ENCODE measurements around the gene ADTRP. TPM values are rescaled to one million over a fixed set of nuclear protein-coding genes. Genes with fewer than 3 reads are reported as not detected.
A peak's percentile ranks its signal among the peaks of the same experiment; 100 is the strongest.

Gene ADTRP
- total and polyA plus RNA-seq, 2 experiments from 2014 or later, result 1.3 to 2.6 TPM

DNA sequence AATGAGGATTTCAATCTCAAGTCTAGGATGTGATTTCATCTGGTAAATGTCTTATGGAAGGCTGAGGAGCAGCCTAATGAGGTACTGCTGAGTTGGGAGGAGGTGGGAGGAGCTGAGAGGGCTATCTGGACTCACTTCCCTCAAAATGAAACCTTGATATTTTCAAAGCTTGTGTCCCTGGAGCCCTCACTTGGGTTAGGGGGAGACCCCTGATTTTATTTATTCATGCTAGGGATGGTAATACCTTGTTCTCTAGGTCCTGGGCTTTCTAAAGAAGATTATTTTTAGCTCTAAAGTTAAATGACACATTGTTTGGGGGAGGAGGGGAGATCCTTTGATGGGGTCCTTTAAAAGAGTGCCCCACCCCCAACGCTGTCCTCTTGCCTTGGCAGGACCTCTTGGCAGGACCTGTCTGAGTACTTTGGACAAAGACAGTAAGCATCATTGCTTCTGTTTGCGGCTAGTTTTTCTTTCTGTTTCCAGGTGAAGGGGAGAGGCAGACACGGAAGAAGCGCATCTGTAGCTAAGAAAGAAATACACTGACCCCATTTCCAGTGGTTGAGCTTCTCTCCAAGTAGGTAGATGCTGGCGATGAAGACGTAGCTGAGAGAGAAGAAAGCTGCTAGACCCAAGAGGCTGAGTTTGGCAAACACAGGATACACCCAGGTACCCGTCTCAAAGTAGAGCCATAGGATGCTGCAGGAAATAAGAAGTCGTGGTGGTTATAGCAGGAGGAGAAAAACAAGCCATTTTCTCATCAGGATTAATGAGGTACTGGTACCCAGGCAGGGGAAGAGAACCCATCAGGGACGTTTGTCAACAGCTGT lies 55.6 kb downstream of the ADTRP start:
- H3K27me3 ChIP-seq (replicated peaks; ENCODE audit: insufficient read depth), result no peaks in the 10 kb centered on the region
- no peaks in the 10 kb centered on the region; the same call in 1 of the 2 replicates for H3K4me1 ChIP-seq (ENCODE audit: insufficient read depth)
- no peaks in the 10 kb centered on the region for H3K9me3 ChIP-seq (ENCODE audit: low read depth)
- no peaks in the 10 kb centered on the region for H3F3A ChIP-seq (ENCODE audit: insufficient read depth)
- no peak overlapping the region for H3K4me3 ChIP-seq
- 80 to 82% methylated on average over 9 of the region's 9 CpGs for WGBS, 2 experiments (ENCODE audit: low coverage in 1 of 2, low lambda C conversion rate in 2 of 2, missing lambda C conversion rate in 2 of 2)
- DNase-seq, result no peak
- no peak overlapping the region for H3K27ac ChIP-seq
- H3K9ac ChIP-seq, result no peak overlapping the region
- H3K9me2 ChIP-seq (ENCODE audit: insufficient read depth), result no peaks in the 10 kb centered on the region
- no peak for TF ChIP-seq EZH2 (IDR thresholded peaks at IDR 0.05; ENCODE audit: insufficient read depth, poor library complexity, severe bottlenecking)
- TF ChIP-seq EZH2phosphoT487 (IDR thresholded peaks at IDR 0.05; ENCODE audit: insufficient read depth, low read depth), result no peak
- H3K79me2 ChIP-seq (ENCODE audit: insufficient read depth), result no peaks in the 10 kb centered on the region
- no peak overlapping the region for H2AFZ ChIP-seq
- no peak overlapping the region for H3K4me2 ChIP-seq (ENCODE audit: unreplicated experiment)
- H4K20me1 ChIP-seq (ENCODE audit: insufficient read depth), result no peaks in the 10 kb centered on the region
- in situ Hi-C loops (cut with MboI), result no loop called here
- H3K36me3 ChIP-seq (ENCODE audit: low read depth), result no peaks in the 10 kb centered on the region

GRCh38 chr6:11722220-11722619 lies 56.4 kb downstream of the ADTRP start:
- WGBS, 2 experiments (ENCODE audit: low coverage in 1 of 2, low lambda C conversion rate in 2 of 2, missing lambda C conversion rate in 2 of 2), result 94 to 98% methylated on average over 6 of the region's 6 CpGs
- Histone ChIP-seq H3K27ac (no peak overlapping the region), H2AFZ (no peak overlapping the region), H3K4me3 (no peak overlapping the region), H3K79me2 (ENCODE audit: insufficient read depth) (no peaks in the 10 kb centered on the region), H3K9me2 (ENCODE audit: insufficient read depth) (no peaks in the 10 kb centered on the region), H3K4me1 (ENCODE audit: insufficient read depth) (no peaks in the 10 kb centered on the region; the same call in 1 of the 2 replicates), H3K27me3 (replicated peaks; ENCODE audit: insufficient read depth) (no peaks in the 10 kb centered on the region), H3F3A (ENCODE audit: insufficient read depth) (no peaks in the 10 kb centered on the region), H3K9ac (no peak overlapping the region), H3K36me3 (ENCODE audit: low read depth) (no peaks in the 10 kb centered on the region), H4K20me1 (ENCODE audit: insufficient read depth) (no peaks in the 10 kb centered on the region), H3K9me3 (ENCODE audit: low read depth) (no peaks in the 10 kb centered on the region), H3K4me2 (ENCODE audit: unreplicated experiment) (no peak overlapping the region)
- no peak for DNase-seq
- TF ChIP-seq EZH2phosphoT487 (IDR thresholded peaks at IDR 0.05; ENCODE audit: insufficient read depth, low read depth), result no peak
- no peak for TF ChIP-seq EZH2 (IDR thresholded peaks at IDR 0.05; ENCODE audit: insufficient read depth, poor library complexity, severe bottlenecking)
- in situ Hi-C loops (cut with MboI), result no loop called here

GRCh38 chr6:11718463-11718862 lies 60.1 kb downstream of the ADTRP start:
- H3K4me2 ChIP-seq (ENCODE audit: unreplicated experiment), result no peak overlapping the region
- no peaks in the 10 kb centered on the region for H3K9me2 ChIP-seq (ENCODE audit: insufficient read depth)
- H2AFZ ChIP-seq, result no peak overlapping the region
- H4K20me1 ChIP-seq (ENCODE audit: insufficient read depth), result no peaks in the 10 kb centered on the region
- TF ChIP-seq EZH2phosphoT487 (IDR thresholded peaks at IDR 0.05; ENCODE audit: insufficient read depth, low read depth), result no peak
- no peak for TF ChIP-seq EZH2 (IDR thresholded peaks at IDR 0.05; ENCODE audit: insufficient read depth, poor library complexity, severe bottlenecking)
- in situ Hi-C loops (cut with MboI), result no loop called here
- H3K9me3 ChIP-seq (ENCODE audit: low read depth), result no peaks in the 10 kb centered on the region
- H3K4me3 ChIP-seq, result no peak overlapping the region
- H3K9ac ChIP-seq, result no peak overlapping the region
- no peak overlapping the region for H3K27ac ChIP-seq
- no peaks in the 10 kb centered on the region for H3K79me2 ChIP-seq (ENCODE audit: insufficient read depth)
- no peaks in the 10 kb centered on the region for H3F3A ChIP-seq (ENCODE audit: insufficient read depth)
- H3K27me3 ChIP-seq (replicated peaks; ENCODE audit: insufficient read depth), result no peaks in the 10 kb centered on the region
- DNase-seq, result peak; percentile 66
- no peaks in the 10 kb centered on the region for H3K36me3 ChIP-seq (ENCODE audit: low read depth)
- no peaks in the 10 kb centered on the region; the same call in 1 of the 2 replicates for H3K4me1 ChIP-seq (ENCODE audit: insufficient read depth)

GRCh38 chr6:11718031-11718430 lies 60.6 kb downstream of the ADTRP start:
- Histone ChIP-seq H3K36me3 (ENCODE audit: low read depth) (no peaks in the 10 kb centered on the region), H3K9ac (no peak overlapping the region), H2AFZ (no peak overlapping the region), H3K4me1 (ENCODE audit: insufficient read depth) (no peaks in the 10 kb centered on the region; the same call in 1 of the 2 replicates), H3K4me2 (ENCODE audit: unreplicated experiment) (no peak overlapping the region), H3K9me3 (ENCODE audit: low read depth) (no peaks in the 10 kb centered on the region), H3K79me2 (ENCODE audit: insufficient read depth) (no peaks in the 10 kb centered on the region), H4K20me1 (ENCODE audit: insufficient read depth) (no peaks in the 10 kb centered on the region), H3K4me3 (no peak overlapping the region), H3K9me2 (ENCODE audit: insufficient read depth) (no peaks in the 10 kb centered on the region), H3F3A (ENCODE audit: insufficient read depth) (no peaks in the 10 kb centered on the region; the same call in 1 of the 2 replicates), H3K27ac (no peak overlapping the region), H3K27me3 (replicated peaks; ENCODE audit: insufficient read depth) (no peaks in the 10 kb centered on the region)
- in situ Hi-C loops (cut with MboI), result no loop called here
- WGBS, 2 experiments (ENCODE audit: low coverage in 1 of 2, low lambda C conversion rate in 2 of 2, missing lambda C conversion rate in 2 of 2), result 100% methylated on average over 1 of the region's 1 CpG
- TF ChIP-seq EZH2 (IDR thresholded peaks at IDR 0.05; ENCODE audit: insufficient read depth, poor library complexity, severe bottlenecking), result no peak
- TF ChIP-seq EZH2phosphoT487 (IDR thresholded peaks at IDR 0.05; ENCODE audit: insufficient read depth, low read depth), result no peak
- no peak for DNase-seq
